B cell (primary cell): ENCODE measurements around the gene PIBF1. TPM values are rescaled to one million over a fixed set of nuclear protein-coding genes. Genes with fewer than 3 reads are reported as not detected.

Experiments
- ATAC-seq: fragments of 200-7000 bp; cut with Tn5 transposase; one replicate; pipeline ENCODE4 v1.10.0; 2021; ENCODE audit warnings: low read depth, mild to moderate bottlenecking, moderate number of reproducible peaks, moderate library complexity
- CTCF ChIA-PET: fragments of 350-600 bp; sonication (Branson Sonifier 250); formaldehyde crosslinking; loops from one replicate; lab custom pipeline; 2021; ENCODE audit warnings: antibody characterized with exemption, inconsistent platforms; lab: Charles Lee
- POLR2A ChIA-PET: fragments of 350-600 bp; sonication (Branson Sonifier 250); formaldehyde crosslinking; loops from one replicate; lab custom pipeline; 2021; ENCODE audit warnings: antibody characterized with exemption; lab: Charles Lee
- DNase-seq: peaks from one replicate; pipeline ENCODE4 v3.0.0; 2013
- H2AFZ ChIP-seq: 2 replicates; pipeline ENCODE4 v1.6.1; 2012; ENCODE audit warnings: mild to moderate bottlenecking, low read depth, low read length; ENCODE audit not compliant: insufficient read depth, poor library complexity, severe bottlenecking
- H3K27ac ChIP-seq, 2 donors: 1 replicate in 1 of 2; 2 replicates in 1 of 2; pipeline ENCODE4 v1.5.1; 2012 to 2013; ENCODE audit warnings: low read length in 2 of 2, mild to moderate bottlenecking in 2 of 2, moderate library complexity in 1 of 2
- H3K27me3 ChIP-seq, 4 experiments: fragments of 200-600 bp in 1 of 4; sonication (generic) in 1 of 4; replicated peaks in 1 of 4; 1 replicate in 2 of 4; 2 replicates in 2 of 4; pipeline versions ENCODE4 v1.6.1 to v1.7.0; 2013 to 2016; ENCODE audit warnings: low read length in 3 of 4, mild to moderate bottlenecking in 2 of 4, mixed read lengths in 1 of 4, moderate library complexity in 1 of 4; ENCODE audit not compliant: insufficient read depth in 4 of 4, control insufficient read depth in 3 of 4; ENCODE audit errors: control extremely low read depth in 1 of 4
- H3K36me3 ChIP-seq, 2 experiments: replicated peaks in 1 of 2; 1 replicate in 1 of 2; 2 replicates in 1 of 2; pipeline versions ENCODE4 v1.6.1 to v1.7.1; 2013; ENCODE audit warnings: low read length in 1 of 2; ENCODE audit not compliant: insufficient read depth in 2 of 2, control insufficient read depth in 1 of 2; ENCODE audit errors: control extremely low read depth in 1 of 2, extremely low read depth in 1 of 2
- H3K4me1 ChIP-seq, 2 donors: fragments of 200-600 bp in 1 of 2; sonication (generic) in 1 of 2; 1 replicate in 1 of 2; 2 replicates in 1 of 2; pipeline versions ENCODE4 v1.5.1 to v1.6.1; 2013 to 2017; ENCODE audit warnings: low read length in 2 of 2; ENCODE audit not compliant: control insufficient read depth in 2 of 2, insufficient read depth in 2 of 2
- H3K4me2 ChIP-seq: replicated peaks from 2 replicates; pipeline ENCODE3; 2012; ENCODE audit warnings: mild to moderate bottlenecking, low read depth, low read length; ENCODE audit not compliant: poor library complexity, severe bottlenecking
- H3K4me3 ChIP-seq, 5 experiments: fragments of 200-600 bp in 1 of 5; sonication (generic) in 1 of 5; 1 replicate in 3 of 5; 2 replicates in 2 of 5; pipeline versions ENCODE4 v1.5.1 to v1.7.0; 2011 to 2016; ENCODE audit warnings: low read length in 4 of 5, mild to moderate bottlenecking in 4 of 5, low read depth in 2 of 5, control low read depth in 1 of 5, moderate library complexity in 1 of 5; ENCODE audit not compliant: insufficient read depth in 1 of 5; ENCODE audit errors: control extremely low read depth in 1 of 5, extremely low read depth in 1 of 5
- H3K79me2 ChIP-seq: fragments of 200-600 bp; sonication (generic); one replicate; pipeline ENCODE4 v1.6.0; 2016; ENCODE audit warnings: low read length; ENCODE audit not compliant: control insufficient read depth, insufficient read depth
- H3K9ac ChIP-seq: fragments of 200-600 bp; sonication (generic); 2 replicates; pipeline ENCODE4 v1.6.1; 2017; ENCODE audit warnings: mild to moderate bottlenecking, low read length, moderate library complexity
- H3K9me3 ChIP-seq, 3 donors: one replicate each; pipeline versions ENCODE4 v1.6.1 to v1.7.1; 2013; ENCODE audit warnings: low read length in 2 of 3; ENCODE audit not compliant: control insufficient read depth in 2 of 3, insufficient read depth in 1 of 3; ENCODE audit errors: control extremely low read depth in 1 of 3
- H4K20me1 ChIP-seq: 2 replicates; pipeline ENCODE4 v1.6.0; 2012; ENCODE audit warnings: mild to moderate bottlenecking, low read length; ENCODE audit not compliant: insufficient read depth, control insufficient read depth, poor library complexity, severe bottlenecking
- H3K27ac Mint-ChIP-seq: one replicate; pipeline ENCODE4 v1.8.0; 2021; ENCODE audit warnings: mixed read lengths
- H3K27me3 Mint-ChIP-seq: one replicate; pipeline ENCODE4 v1.8.0; 2021; ENCODE audit warnings: mixed read lengths
- H3K4me1 Mint-ChIP-seq: one replicate; pipeline ENCODE4 v1.8.0; 2021; ENCODE audit warnings: mixed read lengths
- H3K4me3 Mint-ChIP-seq: one replicate; pipeline ENCODE4 v1.8.0; 2021; ENCODE audit warnings: mixed read lengths
- H3K9me3 Mint-ChIP-seq: one replicate; pipeline ENCODE4 v1.8.0; 2022; ENCODE audit warnings: mixed read lengths; ENCODE audit not compliant: insufficient read depth
- CTCF ChIP-seq: fragments of 200-600 bp; IDR thresholded peaks from one replicate; pipeline ENCODE4 v1.8.0; 2022; ENCODE audit warnings: antibody characterized with exemption, mild to moderate bottlenecking
- EZH2 ChIP-seq: IDR thresholded peaks from 2 replicates; pipeline ENCODE4 v1.6.1; 2012; ENCODE audit warnings: borderline replicate concordance, low read depth, mild to moderate bottlenecking, moderate library complexity, low read length; ENCODE audit not compliant: insufficient read depth, poor library complexity, severe bottlenecking
- WGBS: methylation state at CpG from one replicate; pipeline ENCODE4 v1.1.5; 2013; ENCODE audit warnings: missing lambda C conversion rate; ENCODE audit not compliant: insufficient coverage; 5-methylcytosine and 5-hydroxymethylcytosine counted together
- intact Hi-C: fragments of 100-400 bp; cut with micrococcal nuclease; formaldehyde crosslinking; loops from one replicate; pipeline ENCODE4 v1.10.0; 2022
- polyA plus RNA-seq: library from polyadenylated mRNA; depleted of rRNA; stranded (reverse); fragments of >200 nt; gene quantifications from 2 replicates; pipeline ENCODE4 v1.2.3, GENCODE V29; 2012
- total RNA-seq, 2 donors: library from RNA; stranded (reverse); fragments of 120-200 nt in 1 of 2; gene quantifications; 1 replicate in 1 of 2; 2 replicates in 1 of 2; pipeline versions ENCODE4 v1.2.3 to v1.2.4, GENCODE V29; 2013 to 2022

The PIBF1 gene
- total and polyA plus RNA-seq, 2 donors (not counting 1 experiment from before 2014, with no cell fraction given), result 4.5 to 43.1 TPM

- Histone ChIP-seq H3K36me3 (no peaks in the 10 kb centered on the region), H4K20me1 (no peaks in the 10 kb centered on the region), H3K27me3 (peaks cover 3 to 22% (median 18%) of the 10 kb centered on the region in 4 experiments), H3K4me2 (no peak overlapping the region), H3K4me1 (peaks cover 15 to 18% of the 10 kb centered on the region in 2 donors), H3K27ac (no peak overlapping the region), H3K9me3 (no peaks in the 10 kb centered on the region), H3K4me3 (no peak overlapping the region), H3K9ac (no peak overlapping the region), H2AFZ (no peak overlapping the region), H3K79me2 (no peaks in the 10 kb centered on the region)
- DNase-seq, result no peak
- WGBS, result 92% methylated on average over 9 of the region's 9 CpGs
- H3K4me3 Mint-ChIP-seq, result no peak overlapping the region
- no peaks in the 10 kb centered on the region for H3K9me3 Mint-ChIP-seq
- ATAC-seq, result no peak
- H3K27ac Mint-ChIP-seq, result no peak overlapping the region
- H3K4me1 Mint-ChIP-seq, result peaks cover 24% of the 10 kb centered on the region
- CTCF ChIA-PET, result no interaction called here
- TF ChIP-seq EZH2 (no peak), CTCF (no peak)
- peaks cover 28% of the 10 kb centered on the region for H3K27me3 Mint-ChIP-seq
- intact Hi-C loops, result no loop called here
- POLR2A ChIA-PET, result interaction anchor here (0.6 kb wide), 1 partner anchor 75 kb away, joined by 4 read pairs; no protein-coding TSS in a partner anchor
Measured at GRCh38 chr13:73061876-73062275, 279.9 kb downstream of the PIBF1 start.

DNA sequence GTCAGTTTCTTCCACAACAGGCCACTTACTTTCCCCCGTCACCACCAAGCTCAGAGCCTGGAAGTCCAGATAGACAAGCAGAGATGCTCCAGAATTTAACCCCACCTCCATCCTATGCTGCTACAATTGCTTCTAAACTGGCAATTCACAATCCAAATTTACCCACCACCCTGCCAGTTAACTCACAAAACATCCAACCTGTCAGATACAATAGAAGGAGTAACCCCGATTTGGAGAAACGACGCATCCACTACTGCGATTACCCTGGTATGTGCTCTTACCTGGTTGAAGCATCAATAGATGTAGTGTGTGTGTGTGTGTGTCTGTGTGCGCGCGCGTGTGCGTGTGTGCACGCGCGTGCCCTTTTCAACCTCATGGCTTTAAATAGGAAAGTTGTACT, 280.5 kb downstream of the PIBF1 start:
- no peak overlapping the region for H3K27ac Mint-ChIP-seq
- Histone ChIP-seq H3K4me2 (no peak overlapping the region), H3K9ac (no peak overlapping the region), H2AFZ (no peak overlapping the region), H3K79me2 (no peaks in the 10 kb centered on the region), H3K36me3 (no peaks in the 10 kb centered on the region), H3K4me3 (no peak overlapping the region), H3K9me3 (no peaks in the 10 kb centered on the region), H3K27ac (no peak overlapping the region), H4K20me1 (no peaks in the 10 kb centered on the region), H3K4me1 (peaks cover 15 to 18% of the 10 kb centered on the region in 2 donors), H3K27me3 (peaks cover 3 to 22% (median 16%) of the 10 kb centered on the region in 4 experiments)
- peaks cover 24% of the 10 kb centered on the region for H3K4me1 Mint-ChIP-seq
- no peak overlapping the region for H3K4me3 Mint-ChIP-seq
- intact Hi-C loops, result no loop called here
- DNase-seq (no peak), ATAC-seq (no peak)
- TF ChIP-seq CTCF (no peak), EZH2 (no peak)
- H3K27me3 Mint-ChIP-seq, result peaks cover 24% of the 10 kb centered on the region
- no peaks in the 10 kb centered on the region for H3K9me3 Mint-ChIP-seq
- POLR2A ChIA-PET, result no interaction called here
- CTCF ChIA-PET, result no interaction called here
- 100% methylated on average over 2 of the region's 13 CpGs for WGBS
